Measurements from ENCODE around the gene CMC1.
A peak's percentile ranks its signal among the peaks of the same experiment; 100 is the strongest.
"Not testable (repeated sequence)": the region's sequence is repeated elsewhere in the genome, so short reads cannot be mapped to it uniquely, and the experiment has no call there.

CMC1 gene, protein sequence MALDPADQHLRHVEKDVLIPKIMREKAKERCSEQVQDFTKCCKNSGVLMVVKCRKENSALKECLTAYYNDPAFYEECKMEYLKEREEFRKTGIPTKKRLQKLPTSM

DNA sequence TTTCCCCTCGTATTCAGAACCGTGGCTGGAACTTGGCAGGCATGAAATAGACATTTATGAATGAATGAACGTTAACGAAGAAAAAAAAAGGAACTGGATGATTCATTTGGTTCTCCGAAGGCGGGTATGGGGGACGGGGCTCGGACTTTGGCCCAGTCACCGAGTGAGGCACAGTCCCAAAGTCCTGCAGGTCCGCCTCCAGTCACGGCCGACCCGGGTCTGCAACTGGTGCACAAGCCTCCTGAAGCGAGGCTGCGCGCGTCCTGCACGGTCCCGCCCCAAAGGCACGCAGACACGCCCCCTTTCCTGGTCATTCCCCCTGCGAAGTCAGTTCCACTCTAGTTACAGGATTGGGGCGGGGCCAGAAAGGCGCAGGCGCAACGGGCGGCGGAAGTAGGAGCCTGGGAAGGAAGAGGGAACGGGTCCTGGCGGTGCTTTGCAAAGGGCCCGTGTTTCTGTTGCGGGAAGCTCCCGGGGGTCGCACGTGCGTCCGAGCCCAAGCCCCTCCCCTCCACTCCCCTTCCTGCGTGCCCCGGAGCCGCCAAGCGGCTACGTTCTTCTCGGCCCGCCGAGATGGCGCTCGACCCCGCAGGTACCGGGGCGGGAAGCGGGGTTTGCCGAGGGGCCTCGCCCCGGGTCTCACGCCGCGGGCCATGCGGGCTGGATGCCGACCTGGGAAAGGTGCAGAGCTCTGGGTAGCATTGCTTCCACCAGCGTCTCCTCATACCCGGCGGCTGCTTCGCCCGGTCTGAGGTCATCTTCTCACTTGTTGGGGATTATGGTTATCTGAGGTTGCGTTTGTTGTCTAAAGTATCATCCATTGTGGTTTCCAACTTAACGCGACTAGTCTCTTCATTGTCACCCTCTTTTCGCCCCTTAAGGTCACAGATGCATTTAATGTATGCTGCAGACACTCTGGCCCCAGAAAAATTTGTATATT, at the start of gene CMC1:
Gene CMC1, plus strand, starts transcription at position 399 of the 940 bp plus-strand sequence. Its CDS starts 175 bp downstream, at position 574.
- TF ChIP-seq, protein P1, sequence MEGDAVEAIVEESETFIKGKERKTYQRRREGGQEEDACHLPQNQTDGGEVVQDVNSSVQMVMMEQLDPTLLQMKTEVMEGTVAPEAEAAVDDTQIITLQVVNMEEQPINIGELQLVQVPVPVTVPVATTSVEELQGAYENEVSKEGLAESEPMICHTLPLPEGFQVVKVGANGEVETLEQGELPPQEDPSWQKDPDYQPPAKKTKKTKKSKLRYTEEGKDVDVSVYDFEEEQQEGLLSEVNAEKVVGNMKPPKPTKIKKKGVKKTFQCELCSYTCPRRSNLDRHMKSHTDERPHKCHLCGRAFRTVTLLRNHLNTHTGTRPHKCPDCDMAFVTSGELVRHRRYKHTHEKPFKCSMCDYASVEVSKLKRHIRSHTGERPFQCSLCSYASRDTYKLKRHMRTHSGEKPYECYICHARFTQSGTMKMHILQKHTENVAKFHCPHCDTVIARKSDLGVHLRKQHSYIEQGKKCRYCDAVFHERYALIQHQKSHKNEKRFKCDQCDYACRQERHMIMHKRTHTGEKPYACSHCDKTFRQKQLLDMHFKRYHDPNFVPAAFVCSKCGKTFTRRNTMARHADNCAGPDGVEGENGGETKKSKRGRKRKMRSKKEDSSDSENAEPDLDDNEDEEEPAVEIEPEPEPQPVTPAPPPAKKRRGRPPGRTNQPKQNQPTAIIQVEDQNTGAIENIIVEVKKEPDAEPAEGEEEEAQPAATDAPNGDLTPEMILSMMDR (conservative IDR thresholded peaks at IDR 0.05; ENCODE audit: low read depth, low read length), result no peak
- H3K4me3 ChIP-seq (ENCODE audit: low read depth, low read length), result peak within 1 kb of the TSS; percentile 96
- peak; percentile 96 for DNase-seq (ENCODE audit: low read depth)

DNA sequence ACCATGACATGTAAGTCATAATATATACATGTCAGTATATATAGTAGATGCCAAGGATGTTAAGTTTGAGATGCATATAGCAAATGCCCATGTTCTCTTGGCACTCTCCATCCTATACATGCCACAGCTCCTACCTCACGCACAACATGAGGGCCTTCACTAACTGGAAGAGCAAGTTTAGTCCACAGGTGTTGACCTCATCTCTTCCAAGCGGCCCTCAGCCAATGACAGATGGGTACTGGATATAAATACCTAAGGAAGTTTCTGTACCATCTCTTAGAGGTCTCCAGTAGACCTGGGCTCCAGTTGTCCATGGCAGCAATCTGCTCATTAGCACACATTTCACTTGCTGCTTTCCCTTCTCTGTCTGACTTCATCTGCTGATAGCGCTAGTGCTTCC, 43.3 kb upstream of the CMC1 start:
- no peak for DNase-seq (ENCODE audit: low read depth)
- TF ChIP-seq, protein P1 (conservative IDR thresholded peaks at IDR 0.05; ENCODE audit: low read depth, low read length), result no peak
- no peak overlapping the region for H3K4me3 ChIP-seq (ENCODE audit: low read depth, low read length)

DNA sequence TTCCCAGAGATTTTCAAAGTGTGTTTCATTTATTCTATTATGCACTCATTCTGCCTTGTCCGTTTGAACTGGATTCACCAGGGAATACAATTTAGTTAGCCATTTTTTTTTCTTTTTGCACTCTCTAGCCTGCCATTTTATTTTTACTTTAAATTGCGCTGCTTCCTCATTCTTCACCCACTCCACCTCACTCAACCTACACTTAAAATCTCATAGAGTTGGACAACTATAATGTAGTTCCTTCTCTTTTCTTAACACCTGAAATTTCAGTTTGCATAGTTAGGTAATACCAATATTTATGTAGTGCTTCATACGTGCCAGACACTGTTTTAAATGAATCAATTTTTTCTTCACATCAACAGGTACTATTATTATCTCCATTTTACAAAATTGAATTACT, 42.4 kb upstream of the CMC1 start:
- no peak overlapping the region for H3K4me3 ChIP-seq (ENCODE audit: low read depth, low read length)
- no peak for DNase-seq (ENCODE audit: low read depth)
- TF ChIP-seq, protein P1 (conservative IDR thresholded peaks at IDR 0.05; ENCODE audit: low read depth, low read length), result no peak

DNA sequence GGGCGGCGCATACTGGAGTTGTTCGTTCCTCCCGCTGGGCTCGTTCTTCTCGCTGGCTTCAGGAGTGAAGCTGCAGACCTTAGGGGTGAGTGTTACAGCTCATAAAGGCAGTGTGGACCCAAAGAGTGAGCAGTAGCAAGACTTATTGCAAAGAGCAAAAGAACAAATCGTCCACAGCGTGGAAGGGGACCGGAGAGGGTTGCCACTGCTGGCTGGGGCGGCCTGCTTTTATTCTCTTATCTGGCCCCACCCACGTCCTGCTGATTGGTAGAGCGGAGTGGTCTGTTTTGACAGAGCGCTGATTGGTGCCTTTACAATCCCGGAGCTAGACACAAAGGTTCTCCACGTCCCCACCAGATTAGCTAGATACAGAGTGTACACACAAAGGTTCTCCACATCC, 41.8 kb upstream of the CMC1 start:
- not testable (repeated sequence) for DNase-seq (ENCODE audit: low read depth); H3K4me3 ChIP-seq (ENCODE audit: low read depth, low read length)

DNA sequence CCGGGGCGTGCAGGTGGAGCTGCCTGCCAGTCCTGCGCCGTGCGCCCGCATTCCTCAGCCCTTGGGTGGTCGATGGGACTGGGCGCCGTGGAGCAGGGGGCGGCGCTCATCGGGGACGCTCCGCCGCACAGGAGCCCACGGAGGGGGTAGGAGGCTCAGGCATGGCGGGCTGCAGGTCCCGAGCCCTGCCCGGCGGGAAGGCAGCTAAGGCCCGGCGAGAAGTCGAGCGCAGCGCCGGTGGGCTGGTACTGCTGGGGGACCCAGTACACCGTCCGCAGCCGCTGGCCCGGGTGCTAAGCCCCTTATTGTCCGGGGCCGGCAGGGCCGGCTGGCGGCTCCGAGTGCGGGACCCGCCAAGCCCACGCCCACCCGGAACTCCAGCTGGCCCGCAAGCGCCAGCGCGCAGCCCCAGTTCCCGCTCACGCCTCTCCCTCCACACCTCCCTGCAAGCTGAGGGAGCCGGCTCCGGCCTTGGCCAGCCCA, 41.0 kb upstream of the CMC1 start:
- DNase-seq (ENCODE audit: low read depth), result not testable (repeated sequence)
- H3K4me3 ChIP-seq (ENCODE audit: low read depth, low read length), result peak overlapping the region; percentile 29

DNA sequence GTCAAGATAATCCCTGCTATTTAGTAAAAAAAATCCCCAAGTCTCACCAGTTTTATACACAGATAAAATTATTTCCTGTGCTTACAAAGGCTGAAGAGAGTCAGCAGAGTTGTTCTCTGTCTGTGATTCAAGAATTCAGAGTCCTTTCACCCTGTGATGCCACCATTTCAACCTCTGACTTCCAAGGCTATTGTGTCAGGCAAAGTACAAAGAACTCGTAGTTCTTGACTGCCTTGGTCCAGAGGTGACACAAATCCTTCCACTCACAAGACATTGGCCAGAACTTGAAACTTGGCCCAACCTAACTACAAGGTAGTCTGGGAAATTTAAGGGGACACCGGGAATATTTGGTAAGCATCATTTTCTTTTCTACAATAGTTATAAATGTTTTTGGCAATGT, 34.9 kb upstream of the CMC1 start:
- DNase-seq (ENCODE audit: low read depth), result no peak
- TF ChIP-seq, protein P1 (conservative IDR thresholded peaks at IDR 0.05; ENCODE audit: low read depth, low read length), result no peak
- H3K4me3 ChIP-seq (ENCODE audit: low read depth, low read length), result no peak overlapping the region

DNA sequence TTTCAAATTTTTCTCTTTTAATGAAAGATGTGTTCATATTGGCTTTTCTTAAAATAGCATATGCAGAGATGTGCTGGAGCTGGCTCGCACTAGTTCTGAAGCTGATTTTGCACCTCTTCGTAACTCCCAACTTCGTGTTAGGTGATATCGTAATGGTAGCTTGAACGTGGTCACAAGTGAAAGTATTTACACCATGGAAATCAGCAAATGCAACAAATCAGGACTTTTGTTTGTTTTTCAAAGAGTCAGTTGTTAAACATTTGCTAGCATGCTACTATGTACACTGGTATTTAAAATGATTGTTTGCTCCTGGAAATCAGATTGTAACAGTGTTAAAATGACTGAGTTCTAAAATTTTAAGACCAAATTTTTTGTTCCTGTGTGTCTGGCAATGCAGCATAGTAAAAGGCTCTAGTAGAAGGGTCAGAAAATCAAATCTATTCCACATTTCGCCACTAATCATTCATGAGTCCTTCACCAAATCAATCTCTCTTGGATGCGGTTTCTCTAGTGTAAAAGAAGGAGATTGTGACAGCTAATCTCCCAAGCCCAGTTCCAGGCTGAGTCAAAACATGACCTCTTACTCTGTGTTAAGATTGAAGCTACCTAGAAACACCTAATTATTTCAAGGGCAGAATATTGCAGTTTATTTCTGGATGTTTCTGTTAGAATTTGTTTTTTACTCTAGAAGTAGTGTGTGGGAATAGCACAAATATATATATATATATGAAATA, 34.3 kb upstream of the CMC1 start:
- no peak overlapping the region for H3K4me3 ChIP-seq (ENCODE audit: low read depth, low read length)
- TF ChIP-seq, protein P1 (conservative IDR thresholded peaks at IDR 0.05; ENCODE audit: low read depth, low read length), result no peak
- no peak for DNase-seq (ENCODE audit: low read depth)

Measured in choroid plexus epithelial cell (primary cell).